H1 (cell line): Measurements from ENCODE around the gene TGM2. TPM values are rescaled to one million over a fixed set of nuclear protein-coding genes. Genes with fewer than 3 reads are reported as not detected.
"Not testable (repeated sequence)": the region's sequence is repeated elsewhere in the genome, so short reads cannot be mapped to it uniquely, and the experiment has no call there.

Experiments
- CTCF ChIA-PET: fragments of 300-600 bp; sonication (Branson Sonifier 250); formaldehyde crosslinking; loops from one replicate; lab custom pipeline; 2021; ENCODE audit not compliant: partially characterized antibody; lab: Charles Lee
- POLR2A ChIA-PET: fragments of 300-600 bp; sonication (Branson Sonifier 250); formaldehyde crosslinking; loops from one replicate; lab custom pipeline; 2021; ENCODE audit warnings: inconsistent platforms; ENCODE audit not compliant: partially characterized antibody; lab: Charles Lee
- DNase-seq, 2 experiments: peaks; one replicate each; pipeline versions ENCODE4 v3.0.0 to v3.0.0-alpha.2; 2010 to 2022; ENCODE audit warnings: low spot score in 2 of 2, low read depth in 1 of 2, mixed read lengths in 1 of 2
- FAIRE-seq: peaks from 2 replicates; lab custom pipeline; 2011; peaks lifted over from hg19 to GRCh38; lab: Jason Lieb, UNC
- H2AFZ ChIP-seq: 2 replicates; pipeline ENCODE4 v1.8.1; 2012; ENCODE audit warnings: low read length, inconsistent platforms
- H2AK5ac ChIP-seq: 2 replicates; pipeline ENCODE4 v1.6.1; 2013; ENCODE audit warnings: low read depth, low read length
- H2BK120ac ChIP-seq: replicated peaks from 2 replicates; pipeline ENCODE3; 2013; ENCODE audit warnings: low read depth, low read length, inconsistent platforms
- H2BK12ac ChIP-seq: 2 replicates; pipeline ENCODE4 v1.6.1; 2013; ENCODE audit warnings: low read depth, low read length
- H2BK15ac ChIP-seq: 2 replicates; pipeline ENCODE4 v1.6.1; 2013; ENCODE audit warnings: low read length
- H2BK20ac ChIP-seq: 2 replicates; pipeline ENCODE4 v1.6.1; 2013; ENCODE audit warnings: low read length
- H2BK5ac ChIP-seq: 2 replicates; pipeline ENCODE4 v1.6.1; 2013; ENCODE audit warnings: low read depth, low read length
- H3K14ac ChIP-seq: 2 replicates; pipeline ENCODE4 v1.6.1; 2013; ENCODE audit warnings: inconsistent platforms; ENCODE audit not compliant: insufficient read length
- H3K18ac ChIP-seq: 2 replicates; pipeline ENCODE4 v1.6.1; 2013; ENCODE audit warnings: low read length; ENCODE audit errors: extremely low read depth
- H3K23ac ChIP-seq: 2 replicates; pipeline ENCODE4 v1.6.1; 2013; ENCODE audit warnings: inconsistent platforms; ENCODE audit not compliant: insufficient read length
- H3K23me2 ChIP-seq: 2 replicates; pipeline ENCODE4 v1.6.1; 2013; ENCODE audit warnings: low read depth, low read length
- H3K27ac ChIP-seq: 2 replicates; pipeline ENCODE4 v1.6.1; 2011; ENCODE audit warnings: low read depth, low read length, inconsistent platforms
- H3K27me3 ChIP-seq, 4 experiments: replicated peaks in 1 of 4; 1 replicate in 1 of 4; 2 replicates in 3 of 4; pipeline versions ENCODE4 v1.6.1 to v1.8.1; 2011 to 2013; ENCODE audit warnings: low read length in 3 of 4, mild to moderate bottlenecking in 3 of 4, inconsistent platforms in 2 of 4, mixed read lengths in 2 of 4, moderate library complexity in 1 of 4; ENCODE audit not compliant: control insufficient read depth in 3 of 4, insufficient read depth in 3 of 4; ENCODE audit errors: extremely low read depth in 1 of 4
- H3K36me3 ChIP-seq, 4 experiments: 2 replicates each; pipeline versions ENCODE4 v1.6.1 to v1.8.1; 2011 to 2013; ENCODE audit warnings: mild to moderate bottlenecking in 4 of 4, low read length in 3 of 4, moderate library complexity in 2 of 4, control low read depth in 1 of 4, inconsistent platforms in 1 of 4; ENCODE audit not compliant: insufficient read depth in 4 of 4, control insufficient read depth in 2 of 4
- H3K4ac ChIP-seq: replicated peaks from 2 replicates; pipeline ENCODE3; 2013; ENCODE audit warnings: low read length, low read depth, mixed read lengths, inconsistent platforms; ENCODE audit not compliant: insufficient read length
- H3K4me1 ChIP-seq, 4 experiments: replicated peaks in 1 of 4; 1 replicate in 1 of 4; 2 replicates in 3 of 4; pipeline versions ENCODE4 v1.6.1 to v1.8.1; 2011 to 2013; ENCODE audit warnings: low read length in 3 of 4, inconsistent platforms in 2 of 4, mixed read lengths in 1 of 4; ENCODE audit not compliant: insufficient read depth in 4 of 4, control insufficient read depth in 3 of 4
- H3K4me2 ChIP-seq, 2 experiments: 2 replicates each; pipeline versions ENCODE4 v1.6.1 to v1.8.1; 2011 to 2013; ENCODE audit warnings: low read depth in 2 of 2, low read length in 2 of 2, control low read depth in 1 of 2, inconsistent platforms in 1 of 2, mild to moderate bottlenecking in 1 of 2; ENCODE audit not compliant: insufficient read depth in 1 of 2
- H3K4me3 ChIP-seq, 4 experiments: fragments of 200-600, 300-600 bp in 1 of 4; sonication (generic), shearing (Covaris generic), sonication (Bioruptor Twin) in 1 of 4; 2 replicates each; pipeline versions ENCODE4 v1.5.1 to v1.8.1; 2011 to 2016; ENCODE audit warnings: low read length in 4 of 4, low read depth in 3 of 4, control low read depth in 2 of 4, inconsistent platforms in 2 of 4, mild to moderate bottlenecking in 2 of 4, mixed read lengths in 1 of 4, moderate library complexity in 1 of 4; ENCODE audit not compliant: insufficient read depth in 2 of 4; ENCODE audit errors: extremely low read depth in 1 of 4
- H3K56ac ChIP-seq: replicated peaks from 2 replicates; pipeline ENCODE3; 2013; ENCODE audit warnings: low read depth, mild to moderate bottlenecking, mixed read lengths, low read length, inconsistent platforms; ENCODE audit not compliant: insufficient read length
- H3K79me1 ChIP-seq: 2 replicates; pipeline ENCODE4 v1.6.1; 2013; ENCODE audit warnings: low read depth, low read length, control low read depth
- H3K79me2 ChIP-seq, 2 experiments: 2 replicates each; pipeline versions ENCODE4 v1.6.1 to v1.8.1; 2012 to 2013; ENCODE audit warnings: low read length in 2 of 2, mild to moderate bottlenecking in 2 of 2, inconsistent platforms in 1 of 2; ENCODE audit not compliant: insufficient read depth in 2 of 2, control insufficient read depth in 1 of 2
- H3K9ac ChIP-seq, 4 experiments: replicated peaks in 1 of 4; 1 replicate in 1 of 4; 2 replicates in 3 of 4; pipeline versions ENCODE4 v1.6.1 to v1.8.1; 2011 to 2013; ENCODE audit warnings: low read depth in 3 of 4, low read length in 3 of 4, control low read depth in 2 of 4, mild to moderate bottlenecking in 2 of 4, moderate library complexity in 2 of 4, inconsistent platforms in 1 of 4; ENCODE audit errors: extremely low read depth in 1 of 4
- H3K9me3 ChIP-seq, 2 experiments: 2 replicates each; pipeline versions ENCODE4 v1.6.1 to v1.8.1; 2012 to 2013; ENCODE audit warnings: mild to moderate bottlenecking in 2 of 2, moderate library complexity in 2 of 2, control low read depth in 1 of 2, inconsistent platforms in 1 of 2, low read depth in 1 of 2, low read length in 1 of 2, mixed read lengths in 1 of 2; ENCODE audit not compliant: insufficient read depth in 2 of 2
- H4K20me1 ChIP-seq, 2 experiments: replicated peaks in 1 of 2; 2 replicates each; pipeline versions ENCODE3 to v1.8.1; 2011 to 2013; ENCODE audit warnings: inconsistent platforms in 2 of 2, low read length in 2 of 2, mild to moderate bottlenecking in 1 of 2; ENCODE audit not compliant: insufficient read depth in 2 of 2, control insufficient read depth in 1 of 2
- H4K5ac ChIP-seq: 2 replicates; pipeline ENCODE4 v1.6.1; 2013; ENCODE audit warnings: low read length, low read depth, mixed read lengths, inconsistent platforms; ENCODE audit not compliant: insufficient read length
- H4K8ac ChIP-seq: 2 replicates; pipeline ENCODE4 v1.8.0; 2013; ENCODE audit warnings: mild to moderate bottlenecking, moderate library complexity, low read length, inconsistent platforms; ENCODE audit not compliant: insufficient read depth; ENCODE audit errors: extremely low read depth
- H4K91ac ChIP-seq: replicated peaks from 2 replicates; pipeline ENCODE3; 2013; ENCODE audit warnings: low read length, mixed read lengths, inconsistent platforms; ENCODE audit not compliant: insufficient read length
- WGBS, 2 experiments: shearing (Covaris generic) in 1 of 2; methylation state at CpG; one replicate each; pipeline versions ENCODE4 v1.1.6 to v1.1.7; 2013 to 2015; ENCODE audit warnings: low lambda C conversion rate in 2 of 2, mixed read lengths in 2 of 2, inconsistent platforms in 1 of 2, low coverage in 1 of 2, missing lambda C conversion rate in 1 of 2; ENCODE audit not compliant: insufficient replicate concordance in 2 of 2, insufficient coverage in 1 of 2, insufficient read length in 1 of 2; ENCODE audit errors: extremely low coverage in 1 of 2, missing lambda C conversion rate in 1 of 2; 5-methylcytosine and 5-hydroxymethylcytosine counted together
- polyA plus RNA-seq, 7 experiments: library from polyadenylated mRNA; depleted of rRNA in 3 of 7; stranded (reverse) in 5 of 7; unstranded in 2 of 7; fragments of >200 nt in 5 of 7; fragments of 200-250 nt in 2 of 7; gene quantifications; 1 replicate in 5 of 7; 2 replicates in 1 of 7; 4 replicates in 1 of 7; pipeline versions ENCODE4 v1.2.1 to v1.2.3, GENCODE V29; 2011 to 2013; ENCODE audit warnings: missing spikeins in 2 of 7, mixed read lengths in 2 of 7
- total RNA-seq: library from RNA; stranded (reverse); fragmentation: NEBNext Ultra II Directional; extraction: Animal tissue kit (Norgen Biotek cat#: 25700); gene quantifications from 2 replicates; pipeline ENCODE4 v1.2.1, GENCODE V29; 2021

Gene TGM2
- total and polyA plus RNA-seq, 2 of the 8 experiments (the other 6 are each of a cell fraction or from before 2014, with no cell fraction given): 0.86 to 1.0 TPM

- POLR2A ChIA-PET, H3K23me2 ChIP-seq, H2BK120ac ChIP-seq, H3K14ac ChIP-seq, H4K91ac ChIP-seq, H3K9me3 ChIP-seq, H3K4me1 ChIP-seq, FAIRE-seq, H3K79me1 ChIP-seq, H2AFZ ChIP-seq, H2BK20ac ChIP-seq, H4K5ac ChIP-seq, H3K27ac ChIP-seq, H3K23ac ChIP-seq, H3K79me2 ChIP-seq, H2AK5ac ChIP-seq, H3K56ac ChIP-seq, H3K4me2 ChIP-seq, H3K4ac ChIP-seq, H2BK12ac ChIP-seq, H4K20me1 ChIP-seq, H3K36me3 ChIP-seq, CTCF ChIA-PET, H2BK5ac ChIP-seq, H3K27me3 ChIP-seq, H4K8ac ChIP-seq, H2BK15ac ChIP-seq, H3K18ac ChIP-seq, H3K9ac ChIP-seq, H3K4me3 ChIP-seq: not testable (repeated sequence)
- DNase-seq: peak in 1 of 2 experiments; percentile 4
- WGBS, 2 experiments: 93% methylated on average over 7 of the region's 7 CpGs; no CpG with 5 or more reads in 1 of the 2 experiments
These were observed 57.2 kb downstream of the TGM2 start for GRCh38 chr20:38107916-38108315.

GRCh38 chr20:38107386-38107785, 57.7 kb downstream of the TGM2 start:
- H3K27me3 ChIP-seq, H3K9me3 ChIP-seq, CTCF ChIA-PET, H3K4me2 ChIP-seq, H3K27ac ChIP-seq, H2BK5ac ChIP-seq, H3K79me1 ChIP-seq, H2BK20ac ChIP-seq, H3K79me2 ChIP-seq, H4K20me1 ChIP-seq, H2BK120ac ChIP-seq, H3K23me2 ChIP-seq, POLR2A ChIA-PET, H4K5ac ChIP-seq, H4K8ac ChIP-seq, H2AK5ac ChIP-seq, H3K18ac ChIP-seq, H3K4me1 ChIP-seq, H3K23ac ChIP-seq, H4K91ac ChIP-seq, H2AFZ ChIP-seq, H3K4ac ChIP-seq, H3K14ac ChIP-seq, H2BK12ac ChIP-seq, H3K4me3 ChIP-seq, H3K36me3 ChIP-seq, H2BK15ac ChIP-seq, H3K9ac ChIP-seq, H3K56ac ChIP-seq, FAIRE-seq, DNase-seq: not testable (repeated sequence)
- no CpG with 5 or more reads among the region's 1 CpG for WGBS, 2 experiments
